CD8-positive, alpha-beta memory T cell (primary cell): ENCODE results near the gene LPP. TPM values are rescaled to one million over a fixed set of nuclear protein-coding genes. Genes with fewer than 3 reads are reported as not detected.
A peak's percentile ranks its signal among the peaks of the same experiment; 100 is the strongest.

ENCODE experiments used
- CTCF ChIA-PET: fragments of 350-600 bp; sonication (Branson Sonifier 250); formaldehyde crosslinking; loops from one replicate; lab custom pipeline; 2021; ENCODE audit warnings: antibody characterized with exemption; lab: Charles Lee
- POLR2A ChIA-PET: fragments of 350-600 bp; sonication (Branson Sonifier 250); formaldehyde crosslinking; loops from one replicate; lab custom pipeline; 2021; ENCODE audit warnings: antibody characterized with exemption; lab: Charles Lee
- DNase-seq, 5 donors: peaks; one replicate each; pipeline versions ENCODE4 v3.0.0 to v3.0.0-alpha.2; 2020 to 2022; ENCODE audit warnings: mixed read lengths in 1 of 5
- H3K27ac ChIP-seq: one replicate; pipeline ENCODE4 v1.7.0; 2013; ENCODE audit warnings: low read depth, mild to moderate bottlenecking, low read length, moderate library complexity
- H3K27me3 ChIP-seq: 2 replicates; pipeline ENCODE4 v1.7.0; 2013; ENCODE audit warnings: low read length, mild to moderate bottlenecking; ENCODE audit not compliant: insufficient read depth, poor library complexity, severe bottlenecking
- H3K36me3 ChIP-seq: 2 replicates; pipeline ENCODE4 v1.7.0; 2013; ENCODE audit warnings: mild to moderate bottlenecking, low read length, moderate library complexity; ENCODE audit not compliant: insufficient read depth
- H3K4me1 ChIP-seq: 2 replicates; pipeline ENCODE4 v1.7.0; 2013; ENCODE audit warnings: mild to moderate bottlenecking, low read length, moderate library complexity; ENCODE audit not compliant: insufficient read depth
- H3K4me3 ChIP-seq: 2 replicates; pipeline ENCODE4 v1.7.0; 2013; ENCODE audit warnings: mild to moderate bottlenecking, low read length
- H3K9me3 ChIP-seq: 2 replicates; pipeline ENCODE4 v1.7.0; 2013; ENCODE audit warnings: mild to moderate bottlenecking, low read length
- H3K27ac Mint-ChIP-seq, 8 donors: one replicate each; pipeline ENCODE4 v1.8.0; 2020 to 2021; ENCODE audit warnings: mixed read lengths in 8 of 8, mild to moderate bottlenecking in 6 of 8, inconsistent platforms in 3 of 8, moderate library complexity in 3 of 8
- H3K27me3 Mint-ChIP-seq, 2 donors: one replicate each; pipeline ENCODE4 v1.8.0; 2020 to 2021; ENCODE audit warnings: mixed read lengths in 2 of 2, mild to moderate bottlenecking in 1 of 2, moderate library complexity in 1 of 2
- H3K36me3 Mint-ChIP-seq, 3 donors: one replicate each; pipeline ENCODE4 v1.8.0; 2020 to 2021; ENCODE audit warnings: mixed read lengths in 3 of 3, inconsistent platforms in 1 of 3, mild to moderate bottlenecking in 1 of 3
- H3K4me1 Mint-ChIP-seq, 3 donors: one replicate each; pipeline ENCODE4 v1.8.0; 2020 to 2021; ENCODE audit warnings: mixed read lengths in 3 of 3, inconsistent platforms in 1 of 3, mild to moderate bottlenecking in 1 of 3
- H3K4me3 Mint-ChIP-seq, 7 donors: one replicate each; pipeline ENCODE4 v1.8.0; 2020 to 2021; ENCODE audit warnings: mixed read lengths in 7 of 7, mild to moderate bottlenecking in 6 of 7, moderate library complexity in 4 of 7, inconsistent platforms in 2 of 7
- H3K9me3 Mint-ChIP-seq, 5 donors: one replicate each; pipeline ENCODE4 v1.8.0; 2020 to 2022; ENCODE audit warnings: mixed read lengths in 5 of 5, mild to moderate bottlenecking in 3 of 5, moderate library complexity in 2 of 5, inconsistent platforms in 1 of 5
- polyA plus RNA-seq: library from polyadenylated mRNA; unstranded; fragments of 300-500 nt; fragmentation: Illumina TruSeq; gene quantifications from one replicate; pipeline ENCODE4 v1.2.3, GENCODE V29; 2021
- total RNA-seq, 2 experiments: library from RNA; stranded (reverse); gene quantifications; one replicate each; pipeline ENCODE4 v1.2.3, GENCODE V29; 2021

Gene LPP
- total and polyA plus RNA-seq, 3 experiments from 2014 or later, result 13.4 to 23.5 (median 18.0) TPM

DNA sequence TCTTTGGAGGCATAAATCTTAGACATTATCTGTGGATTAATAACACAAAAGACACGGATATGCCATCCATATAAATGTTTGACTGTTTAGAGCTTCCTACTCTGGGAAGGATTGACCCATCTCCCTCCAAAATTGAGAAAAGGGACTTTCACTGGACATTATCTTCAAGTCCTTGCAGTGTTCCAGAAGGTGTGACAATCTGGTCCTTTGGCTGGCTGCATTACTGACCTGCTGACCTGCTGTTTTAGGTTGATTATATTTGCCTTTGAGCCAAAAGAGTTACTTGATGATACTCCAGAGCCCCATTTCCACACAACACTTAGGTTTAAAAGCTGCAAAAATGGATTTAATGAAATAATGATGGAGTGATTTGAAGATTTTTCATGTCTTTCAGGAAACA, 504.6 kb downstream of the LPP start:
- Histone ChIP-seq H3K27ac (no peak overlapping the region), H3K36me3 (no peaks in the 10 kb centered on the region), H3K9me3 (no peaks in the 10 kb centered on the region), H3K4me1 (no peaks in the 10 kb centered on the region), H3K4me3 (no peak overlapping the region), H3K27me3 (no peaks in the 10 kb centered on the region)
- no peak overlapping the region for H3K4me3 Mint-ChIP-seq
- ChIA-PET POLR2A (no interaction called here), CTCF (no interaction called here)
- no peaks in the 10 kb centered on the region for H3K9me3 Mint-ChIP-seq
- DNase-seq, result no peak
- H3K4me1 Mint-ChIP-seq, result peaks cover 3 to 7% (median 4%) of the 10 kb centered on the region in 3 donors
- H3K27ac Mint-ChIP-seq, result no peak overlapping the region
- no peaks in the 10 kb centered on the region for H3K36me3 Mint-ChIP-seq
- peaks cover 0 to 1% of the 10 kb centered on the region in 2 donors for H3K27me3 Mint-ChIP-seq

DNA sequence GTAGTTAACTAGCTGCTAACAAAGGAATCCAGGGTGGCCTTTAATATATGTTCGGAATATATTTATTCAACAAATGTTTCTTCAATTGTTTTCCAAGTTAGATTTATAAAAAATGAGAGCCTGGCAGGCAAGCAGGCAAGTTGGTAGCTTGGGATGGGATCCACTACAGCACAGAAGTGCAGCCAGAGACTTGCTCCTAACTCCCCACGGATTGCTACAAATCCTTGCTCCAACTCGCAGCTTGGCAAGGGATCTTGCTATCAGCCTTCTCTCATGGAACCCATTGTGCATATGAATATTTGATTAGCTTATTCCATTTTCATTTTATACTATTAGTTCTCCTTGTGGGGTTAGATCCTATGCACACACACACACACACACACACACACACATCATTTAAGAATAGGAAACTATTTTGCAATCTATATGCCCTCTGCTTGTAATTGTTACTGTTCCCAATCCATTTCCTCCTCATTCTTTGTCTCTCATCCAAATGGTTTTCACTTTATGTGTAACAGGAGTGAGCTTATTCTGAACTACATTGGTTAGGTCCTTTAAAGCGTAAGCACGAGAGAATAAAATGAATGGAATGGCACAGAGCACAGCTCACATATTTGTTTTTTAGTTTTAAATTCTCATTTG, 505.6 kb downstream of the LPP start:
- no peaks in the 10 kb centered on the region for H3K4me1 ChIP-seq
- no peak overlapping the region for H3K27ac Mint-ChIP-seq
- no peak overlapping the region for H3K4me3 ChIP-seq
- H3K36me3 Mint-ChIP-seq, result no peaks in the 10 kb centered on the region
- H3K36me3 ChIP-seq, result no peaks in the 10 kb centered on the region
- H3K4me1 Mint-ChIP-seq, result peaks cover 3 to 12% (median 5%) of the 10 kb centered on the region in 3 donors
- no peaks in the 10 kb centered on the region for H3K9me3 ChIP-seq
- ChIA-PET POLR2A (no interaction called here), CTCF (no interaction called here)
- no peak overlapping the region for H3K27ac ChIP-seq
- no peak overlapping the region for H3K4me3 Mint-ChIP-seq
- H3K27me3 ChIP-seq, result no peaks in the 10 kb centered on the region
- DNase-seq, result no peak
- H3K27me3 Mint-ChIP-seq, result peaks cover 0 to 2% of the 10 kb centered on the region in 2 donors
- no peaks in the 10 kb centered on the region for H3K9me3 Mint-ChIP-seq

DNA sequence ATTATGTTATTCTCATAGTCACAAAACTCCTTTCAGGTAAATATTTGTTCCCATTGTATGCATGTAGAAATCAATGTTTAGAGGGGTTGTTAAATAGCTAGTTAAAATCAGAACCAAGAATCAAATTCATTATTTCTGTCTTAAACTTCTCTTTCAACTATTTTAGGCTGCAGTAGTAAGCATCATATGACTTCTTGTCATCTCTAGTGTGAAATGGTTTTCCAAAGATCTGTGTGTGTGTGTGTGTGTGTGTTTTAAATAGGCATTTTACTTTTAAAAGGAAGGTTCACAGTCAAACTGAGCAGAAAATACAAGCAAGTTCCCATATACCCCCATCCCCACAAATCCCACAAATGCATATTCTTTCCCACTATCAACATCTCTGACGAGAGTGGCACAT, 506.5 kb downstream of the LPP start:
- H3K4me1 ChIP-seq, result no peaks in the 10 kb centered on the region
- H3K27ac Mint-ChIP-seq, result no peak overlapping the region
- peaks cover 0 to 7% (median 2%) of the 10 kb centered on the region in 3 donors for H3K4me1 Mint-ChIP-seq
- DNase-seq, result no peak
- POLR2A ChIA-PET, result no interaction called here
- H3K4me3 Mint-ChIP-seq, result no peak overlapping the region
- no peaks in the 10 kb centered on the region for H3K36me3 ChIP-seq
- H3K27me3 Mint-ChIP-seq, result peaks cover 0 to 2% of the 10 kb centered on the region in 2 donors
- no peaks in the 10 kb centered on the region for H3K36me3 Mint-ChIP-seq
- H3K9me3 Mint-ChIP-seq, result no peaks in the 10 kb centered on the region
- H3K4me3 ChIP-seq, result no peak overlapping the region
- H3K27ac ChIP-seq, result no peak overlapping the region
- no peaks in the 10 kb centered on the region for H3K9me3 ChIP-seq
- CTCF ChIA-PET, result no interaction called here
- no peaks in the 10 kb centered on the region for H3K27me3 ChIP-seq

DNA sequence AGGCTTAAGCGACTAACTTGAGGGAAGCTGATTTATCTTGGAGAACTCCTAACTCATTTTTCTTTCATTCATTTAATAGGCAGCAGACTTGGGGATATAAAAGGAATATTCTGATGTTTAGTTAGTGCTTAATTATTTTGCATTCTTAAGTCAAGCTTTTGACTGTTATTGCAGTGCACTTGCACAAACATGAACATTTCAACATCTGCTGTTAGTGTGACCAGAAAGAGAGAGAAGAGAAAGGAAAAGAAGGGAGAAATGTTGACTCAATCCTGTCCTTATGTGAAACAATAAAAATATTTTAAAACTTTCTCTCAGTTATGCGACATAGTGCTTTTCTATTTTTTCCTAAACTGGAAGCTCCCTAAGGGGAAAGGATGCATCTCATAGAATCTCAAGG, 507.8 kb downstream of the LPP start:
- DNase-seq, result no peak
- Mint-ChIP-seq H3K27me3 (peaks cover 0 to 2% of the 10 kb centered on the region in 2 donors), H3K36me3 (no peaks in the 10 kb centered on the region), H3K9me3 (no peaks in the 10 kb centered on the region), H3K4me3 (no peak overlapping the region), H3K27ac (no peak overlapping the region), H3K4me1 (peaks cover 0 to 6% (median 2%) of the 10 kb centered on the region in 3 donors)
- CTCF ChIA-PET, result no interaction called here
- Histone ChIP-seq H3K4me3 (no peak overlapping the region), H3K36me3 (no peaks in the 10 kb centered on the region), H3K4me1 (no peaks in the 10 kb centered on the region), H3K27me3 (no peaks in the 10 kb centered on the region), H3K27ac (no peak overlapping the region), H3K9me3 (no peaks in the 10 kb centered on the region)
- POLR2A ChIA-PET, result no interaction called here

DNA sequence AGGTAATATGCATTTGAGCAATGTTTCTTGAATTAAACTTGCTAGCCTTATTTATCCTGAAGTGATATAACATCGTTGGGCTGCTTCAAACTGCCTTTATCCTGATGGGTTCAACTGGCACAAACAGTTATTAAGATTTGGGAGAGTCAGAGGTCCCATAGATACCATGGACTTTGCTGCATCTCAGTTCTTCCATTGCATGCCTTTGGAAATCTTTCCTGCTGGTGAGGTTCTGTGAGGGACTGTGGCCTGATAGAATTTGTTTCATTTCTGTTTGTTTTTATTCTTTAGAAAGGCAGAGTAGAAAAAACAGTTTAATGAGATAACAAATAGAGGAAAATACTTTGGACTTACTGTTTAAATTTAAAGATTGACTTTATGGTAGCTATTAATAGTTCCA, 508.3 kb downstream of the LPP start:
- Histone ChIP-seq H3K27me3 (no peaks in the 10 kb centered on the region), H3K36me3 (no peaks in the 10 kb centered on the region), H3K4me1 (no peaks in the 10 kb centered on the region), H3K27ac (no peak overlapping the region), H3K9me3 (no peaks in the 10 kb centered on the region), H3K4me3 (no peak overlapping the region)
- Mint-ChIP-seq H3K4me1 (peaks cover 0 to 6% (median 2%) of the 10 kb centered on the region in 3 donors), H3K27ac (no peak overlapping the region), H3K4me3 (no peak overlapping the region), H3K36me3 (no peaks in the 10 kb centered on the region), H3K9me3 (no peaks in the 10 kb centered on the region), H3K27me3 (peaks cover 0 to 2% of the 10 kb centered on the region in 2 donors)
- POLR2A ChIA-PET, result no interaction called here
- no peak for DNase-seq
- CTCF ChIA-PET, result no interaction called here

DNA sequence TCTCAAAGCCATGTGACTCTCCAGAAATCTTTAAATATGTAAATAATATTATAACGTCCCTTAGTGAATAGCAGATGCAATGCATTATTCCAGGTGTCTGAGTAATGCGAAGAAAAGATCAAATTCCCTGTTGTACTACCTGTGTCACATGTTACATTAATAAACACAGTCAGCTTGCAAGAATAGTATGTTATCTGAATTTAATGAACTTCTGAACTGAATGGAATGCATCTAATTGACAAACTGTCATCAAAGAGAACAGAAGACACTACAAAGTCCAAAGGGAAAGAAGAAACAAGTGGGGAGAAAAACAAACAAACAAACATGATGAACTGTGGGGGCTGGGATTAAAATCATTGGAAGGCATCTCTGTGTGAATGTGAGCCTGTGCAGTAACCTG, 508.8 kb downstream of the LPP start:
- CTCF ChIA-PET, result no interaction called here
- no peak for DNase-seq

DNA sequence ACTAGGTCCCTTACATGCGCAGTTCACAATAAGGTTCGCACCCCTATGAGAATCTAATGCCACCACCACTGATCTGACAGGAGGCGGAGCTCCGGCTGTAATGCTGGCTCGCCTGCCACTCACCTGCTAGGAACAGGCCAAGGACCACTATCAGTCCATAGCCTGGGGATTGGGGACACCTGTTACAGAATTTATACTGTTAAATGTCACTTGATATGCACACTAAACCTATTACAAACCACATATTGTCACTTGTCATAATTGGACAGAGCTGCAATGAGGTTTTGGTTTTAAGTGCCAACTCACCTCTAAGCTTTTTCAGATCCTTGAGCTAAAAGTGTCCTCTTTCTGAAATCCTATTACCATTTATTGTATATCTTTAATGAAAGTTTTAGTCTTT, 509.9 kb downstream of the LPP start:
- Histone ChIP-seq H3K27me3 (no peaks in the 10 kb centered on the region), H3K27ac (no peak overlapping the region), H3K36me3 (no peaks in the 10 kb centered on the region), H3K4me3 (no peak overlapping the region), H3K9me3 (no peaks in the 10 kb centered on the region), H3K4me1 (no peaks in the 10 kb centered on the region)
- H3K4me3 Mint-ChIP-seq, result no peak overlapping the region
- POLR2A ChIA-PET, result no interaction called here
- DNase-seq, result no peak
- CTCF ChIA-PET, result interaction anchor here (1.7 kb wide), 1 partner anchor 924 kb away, joined by 7 read pairs; no protein-coding TSS in a partner anchor
- peaks cover 0 to 9% (median 2%) of the 10 kb centered on the region in 3 donors for H3K4me1 Mint-ChIP-seq
- peaks cover 0 to under 1% (median 0%) of the 10 kb centered on the region in 5 donors for H3K9me3 Mint-ChIP-seq
- H3K27me3 Mint-ChIP-seq, result peaks cover 0 to 2% of the 10 kb centered on the region in 2 donors
- no peak overlapping the region for H3K27ac Mint-ChIP-seq
- H3K36me3 Mint-ChIP-seq, result peaks cover 0 to 2% (median under 1%) of the 10 kb centered on the region in 3 donors

More for the DNA sequence above, 508.8 kb downstream of the LPP start:
- Mint-ChIP-seq H3K4me3 (no peak overlapping the region), H3K27ac (peak overlapping the region in 1 of 8 donors; percentile 0), H3K36me3 (no peaks in the 10 kb centered on the region), H3K9me3 (no peaks in the 10 kb centered on the region), H3K27me3 (peaks cover 0 to 2% of the 10 kb centered on the region in 2 donors), H3K4me1 (peaks cover 0 to 6% (median 2%) of the 10 kb centered on the region in 3 donors)
- POLR2A ChIA-PET, result interaction anchor here (0.7 kb wide), 1 partner anchor 583 kb away, joined by 3 read pairs; no protein-coding TSS in a partner anchor
- Histone ChIP-seq H3K4me3 (no peak overlapping the region), H3K36me3 (no peaks in the 10 kb centered on the region), H3K9me3 (no peaks in the 10 kb centered on the region), H3K27ac (no peak overlapping the region), H3K4me1 (no peaks in the 10 kb centered on the region), H3K27me3 (no peaks in the 10 kb centered on the region)

DNA sequence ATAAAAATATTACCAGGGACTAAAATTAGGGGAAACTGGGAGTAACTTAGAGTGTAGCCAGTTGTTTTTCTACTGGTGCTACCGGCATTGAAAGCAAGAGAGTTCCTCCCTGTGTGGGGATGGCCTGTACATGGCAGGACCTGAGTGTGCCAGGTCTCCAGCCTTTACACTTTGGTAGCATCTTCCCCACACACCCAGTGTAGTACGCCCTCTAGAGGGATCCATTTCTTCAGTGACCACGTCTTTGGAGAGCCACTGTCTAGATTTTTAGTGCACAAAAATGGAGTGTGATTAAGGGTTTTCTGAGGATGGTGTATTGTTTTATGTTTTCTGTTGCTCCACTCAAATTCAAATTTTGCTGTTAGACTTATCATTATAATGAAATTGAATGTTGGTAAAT, 510.8 kb downstream of the LPP start:
- Histone ChIP-seq H3K4me3 (no peak overlapping the region), H3K27me3 (no peaks in the 10 kb centered on the region), H3K4me1 (no peaks in the 10 kb centered on the region), H3K27ac (no peak overlapping the region), H3K36me3 (no peaks in the 10 kb centered on the region), H3K9me3 (no peaks in the 10 kb centered on the region)
- peaks cover 2 to 6% (median 5%) of the 10 kb centered on the region in 3 donors for H3K36me3 Mint-ChIP-seq
- H3K27me3 Mint-ChIP-seq, result peaks cover 0 to 2% of the 10 kb centered on the region in 2 donors
- POLR2A ChIA-PET, result no interaction called here
- H3K27ac Mint-ChIP-seq, result no peak overlapping the region
- peaks cover 0 to 12% (median 3%) of the 10 kb centered on the region in 3 donors for H3K4me1 Mint-ChIP-seq
- peaks cover 0 to 2% (median 0%) of the 10 kb centered on the region in 5 donors for H3K9me3 Mint-ChIP-seq
- CTCF ChIA-PET, result interaction anchor here (1.7 kb wide), 1 partner anchor 925 kb away, joined by 7 read pairs; no protein-coding TSS in a partner anchor
- no peak for DNase-seq
- H3K4me3 Mint-ChIP-seq, result no peak overlapping the region
